HEK293T (cell line): ENCODE measurements around the gene SLF2.

Experiments
- ARNT ChIP-seq: fragments of 450-650 bp; IDR thresholded peaks from 2 replicates; pipeline ENCODE4 v1.6.1; 2017; ENCODE audit warnings: mild to moderate bottlenecking
- BHLHE40 ChIP-seq: fragments of 450-650 bp; IDR thresholded peaks from 2 replicates; pipeline ENCODE4 v1.6.1; 2016; ENCODE audit warnings: mild to moderate bottlenecking, moderate library complexity, borderline replicate concordance
- FOXK2 ChIP-seq: fragments of 450-650 bp; IDR thresholded peaks from 2 replicates; pipeline ENCODE4 v1.6.1; 2016; ENCODE audit warnings: mild to moderate bottlenecking
- FOXM1 ChIP-seq: fragments of 450-650 bp; IDR thresholded peaks from 2 replicates; pipeline ENCODE4 v1.6.1; 2017; ENCODE audit warnings: mild to moderate bottlenecking, borderline replicate concordance
- HDGF ChIP-seq: fragments of 450-650 bp; IDR thresholded peaks from 2 replicates; pipeline ENCODE4 v1.6.1; 2017; ENCODE audit warnings: antibody characterized with exemption, borderline replicate concordance
- NFRKB ChIP-seq: fragments of 450-650 bp; IDR thresholded peaks from 2 replicates; pipeline ENCODE4 v1.6.1; 2016; ENCODE audit warnings: mild to moderate bottlenecking, moderate library complexity
- SP1 ChIP-seq: fragments of 450-650 bp; IDR thresholded peaks from 2 replicates; pipeline ENCODE4 v1.6.1; 2017
- TARDBP ChIP-seq: fragments of 450-650 bp; IDR thresholded peaks from 2 replicates; pipeline ENCODE4 v1.6.1; 2016
- ZNF384 ChIP-seq: fragments of 450-650 bp; IDR thresholded peaks from 2 replicates; pipeline ENCODE4 v1.6.1; 2016
- TF ChIP-seq, protein P1 (sequence below): fragments of 450-650 bp; IDR thresholded peaks from 2 replicates; pipeline ENCODE4 v1.6.1; 2016

DNA sequence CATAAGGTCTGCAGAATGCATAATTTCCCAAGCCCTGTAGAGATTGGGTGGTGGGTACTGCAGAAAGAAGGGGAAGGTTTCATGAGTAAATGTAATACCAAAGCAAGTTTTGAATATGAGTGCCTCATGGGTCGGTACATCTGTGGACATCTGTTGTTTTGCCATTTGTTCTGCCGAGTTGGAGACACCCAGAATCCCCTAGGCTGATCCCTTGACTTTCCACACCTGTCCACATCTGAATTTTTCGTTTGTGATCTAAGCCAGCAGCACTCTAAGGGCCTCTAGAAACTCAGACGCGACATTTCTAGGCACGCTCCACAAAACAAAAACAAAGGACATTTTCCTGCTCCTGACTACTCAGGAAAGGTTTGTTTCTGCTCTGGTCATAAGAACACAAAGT is 11.7 kb upstream of the SLF2 start:
- TF ChIP-seq SP1 (no peak), ZNF384 (no peak), NFRKB (no peak), HDGF (no peak), FOXM1 (no peak), TARDBP (no peak), FOXK2 (no peak), BHLHE40 (no peak), ARNT (no peak)
- TF ChIP-seq, protein P1, sequence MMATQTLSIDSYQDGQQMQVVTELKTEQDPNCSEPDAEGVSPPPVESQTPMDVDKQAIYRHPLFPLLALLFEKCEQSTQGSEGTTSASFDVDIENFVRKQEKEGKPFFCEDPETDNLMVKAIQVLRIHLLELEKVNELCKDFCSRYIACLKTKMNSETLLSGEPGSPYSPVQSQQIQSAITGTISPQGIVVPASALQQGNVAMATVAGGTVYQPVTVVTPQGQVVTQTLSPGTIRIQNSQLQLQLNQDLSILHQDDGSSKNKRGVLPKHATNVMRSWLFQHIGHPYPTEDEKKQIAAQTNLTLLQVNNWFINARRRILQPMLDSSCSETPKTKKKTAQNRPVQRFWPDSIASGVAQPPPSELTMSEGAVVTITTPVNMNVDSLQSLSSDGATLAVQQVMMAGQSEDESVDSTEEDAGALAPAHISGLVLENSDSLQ = no peak
